Measurements from ENCODE around the gene NLE1. TPM values are rescaled to one million over a fixed set of nuclear protein-coding genes. Genes with fewer than 3 reads are reported as not detected.
A peak's percentile ranks its signal among the peaks of the same experiment; 100 is the strongest.

The NLE1 gene
- polyA plus RNA-seq, 2 of the 4 experiments (the other 2 are of a cell fraction) = 19.3 to 29.7 TPM

GRCh38 chr17:35132099-35132498 is 10.0 kb downstream of the NLE1 start:
- no peak for DNase-seq (ENCODE audit: low read depth in 1 of 2, low spot score in 1 of 2)
- Histone ChIP-seq H3K4me1 (no peaks in the 10 kb centered on the region), H3K4me2 (no peak overlapping the region), H3K27ac (no peak overlapping the region), H3K4me3 (no peak overlapping the region), H3K9me3 (no peaks in the 10 kb centered on the region)
- ATAC-seq = no peak
- no peak for FAIRE-seq
- TF ChIP-seq POLR2AphosphoS2 (conservative IDR thresholded peaks at IDR 0.05; ENCODE audit: low read length) (no peak), MYC (IDR thresholded peaks at IDR 0.05; ENCODE audit: borderline replicate concordance, low read length) (no peak), E2F6 (IDR thresholded peaks at IDR 0.05; ENCODE audit: borderline replicate concordance, low read depth) (no peak), REST (IDR thresholded peaks at IDR 0.05) (no peak), ESRRA (IDR thresholded peaks at IDR 0.05; ENCODE audit: borderline replicate concordance, low read length) (no peak), HDAC2 (IDR thresholded peaks at IDR 0.05) (no peak), ELK1 (IDR thresholded peaks at IDR 0.05; ENCODE audit: low read depth, low read length) (no peak), FOSL2 (IDR thresholded peaks at IDR 0.05) (no peak), FOSL2 (CRISPR knock-in tag; IDR thresholded peaks at IDR 0.05) (no peak), CHD4 (IDR thresholded peaks at IDR 0.05; ENCODE audit: borderline replicate concordance) (no peak), NR3C1 (IDR thresholded peaks at IDR 0.05) (no peak), CEBPB (IDR thresholded peaks at IDR 0.05) (no peak), KDM1A (IDR thresholded peaks at IDR 0.05; ENCODE audit: low read depth) (no peak), ATOH8 (CRISPR knock-in tag; IDR thresholded peaks at IDR 0.05; ENCODE audit: low read depth) (no peak), HOXB5 (CRISPR knock-in tag; IDR thresholded peaks at IDR 0.05) (no peak), TP53 (CRISPR knock-in tag; IDR thresholded peaks at IDR 0.05) (no peak), RARB (CRISPR knock-in tag; IDR thresholded peaks at IDR 0.05) (no peak), NPAS2 (CRISPR knock-in tag; IDR thresholded peaks at IDR 0.05; ENCODE audit: borderline replicate concordance) (no peak), ZC3H11A (IDR thresholded peaks at IDR 0.05) (no peak), SREBF2 (IDR thresholded peaks at IDR 0.05) (no peak)
- 81% methylated on average over 10 of the region's 10 CpGs for WGBS (ENCODE audit: missing lambda C conversion rate)
- ChIA-PET POLR2A (no interaction called here), CTCF (interaction anchor here (7.1 kb wide), 1 partner anchor 13 kb away, joined by 69 read pairs; the partner anchor contains the start of gene RAD51D)

- DNase-seq (ENCODE audit: low read depth in 1 of 2, low spot score in 1 of 2) = no peak
- H3K9me3 ChIP-seq = no peaks in the 10 kb centered on the region
- 93% methylated on average over 3 of the region's 3 CpGs for WGBS (ENCODE audit: missing lambda C conversion rate)
- H3K4me2 ChIP-seq = no peak overlapping the region
- FAIRE-seq = no peak
- ChIA-PET CTCF (interaction anchor here (0.8 to 7.1 kb wide), 7 partner anchors 11 to 633 kb away, joined by 3 to 69 read pairs (median 3); partner anchors contain the start of genes NLE1 and RAD51D), POLR2A (interaction anchor here (1.1 kb wide), 1 partner anchor 411 kb away, joined by 4 read pairs; no protein-coding TSS in a partner anchor)
- H3K4me3 ChIP-seq = no peak overlapping the region
- H3K27ac ChIP-seq = no peak overlapping the region
- ATAC-seq = peak in 1 of 2 experiments; percentile 8; a peak in 2 of 6 replicates
- H3K4me1 ChIP-seq = no peaks in the 10 kb centered on the region
- TF ChIP-seq HMGXB4 (CRISPR knock-in tag; IDR thresholded peaks at IDR 0.05; ENCODE audit: borderline replicate concordance) = no peak
- no peak for TF ChIP-seq HES2 (IDR thresholded peaks at IDR 0.05)
- TF ChIP-seq HOXB5 (CRISPR knock-in tag; IDR thresholded peaks at IDR 0.05) = no peak
- no peak for TF ChIP-seq EP300 (IDR thresholded peaks at IDR 0.05)
- no peak for TF ChIP-seq CEBPB (IDR thresholded peaks at IDR 0.05)
- no peak for TF ChIP-seq BCL3 (IDR thresholded peaks at IDR 0.05)
- no peak for TF ChIP-seq RNF2 (IDR thresholded peaks at IDR 0.05; ENCODE audit: borderline replicate concordance, low read depth)
- TF ChIP-seq ELK1 (IDR thresholded peaks at IDR 0.05; ENCODE audit: low read depth, low read length) = no peak
Observed at GRCh38 chr17:35130392-35130791, 11.7 kb downstream of the NLE1 start.
